LHCN-M2 (cell line): ENCODE results near the gene BRF1. TPM values are rescaled to one million over a fixed set of nuclear protein-coding genes. Genes with fewer than 3 reads are reported as not detected.

Source experiments
- DNase-seq: peaks from one replicate; pipeline ENCODE4 v3.0.0-alpha.2; 2012; ENCODE audit warnings: low read depth
- total RNA-seq: library from RNA; depleted of rRNA; stranded (reverse); fragments of >200 nt; gene quantifications from 2 replicates; pipeline ENCODE4 v1.2.3, GENCODE V29; 2014

Gene BRF1
- total RNA-seq, 1 experiment from 2014 or later: 28.2 TPM

- no peak for DNase-seq
Measured at GRCh38 chr14:105196265-105196960, 104.4 kb downstream of the BRF1 start.

GRCh38 chr14:105195522-105196264 lies 105.1 kb downstream of the BRF1 start:
- DNase-seq: no peak

GRCh38 chr14:105195051-105195450 lies 105.8 kb downstream of the BRF1 start:
- DNase-seq: no peak

GRCh38 chr14:105193916-105194782 lies 106.7 kb downstream of the BRF1 start:
- no peak for DNase-seq

GRCh38 chr14:105192866-105193731 lies 107.7 kb downstream of the BRF1 start:
- DNase-seq: no peak

GRCh38 chr14:105187935-105188524 lies 112.8 kb downstream of the BRF1 start:
- no peak for DNase-seq

GRCh38 chr14:105187116-105187515 lies 113.7 kb downstream of the BRF1 start:
- DNase-seq: no peak

- no peak for DNase-seq
Measured at GRCh38 chr14:105185973-105186372, 114.8 kb downstream of the BRF1 start.

GRCh38 chr14:105185001-105185400 lies 115.8 kb downstream of the BRF1 start:
- no peak for DNase-seq

GRCh38 chr14:105184461-105184860 lies 116.3 kb downstream of the BRF1 start:
- DNase-seq: no peak

- no peak for DNase-seq
Measured at GRCh38 chr14:105182296-105183020, 118.3 kb downstream of the BRF1 start.

- no peak for DNase-seq
Measured at GRCh38 chr14:105181549-105182295, 119.1 kb downstream of the BRF1 start.

- DNase-seq: no peak
Measured at GRCh38 chr14:105180592-105181548, 119.9 kb downstream of the BRF1 start, which contains the start of gene NUDT14. NUDT14 (minus strand) TSS chr14:105181312; CDS start chr14:105181209, 103 bp downstream.

GRCh38 chr14:105179191-105179590 lies 121.6 kb downstream of the BRF1 start:
- DNase-seq: no peak

GRCh38 chr14:105178868-105179140 lies 122.0 kb downstream of the BRF1 start:
- DNase-seq: no peak

- no peak for DNase-seq
Measured at GRCh38 chr14:105178069-105178867, 122.5 kb downstream of the BRF1 start.

GRCh38 chr14:105177082-105177481 lies 123.7 kb downstream of the BRF1 start:
- peak; percentile 58 for DNase-seq
